ENCODE data around the gene HOXD10. TPM values are rescaled to one million over a fixed set of nuclear protein-coding genes. Genes with fewer than 3 reads are reported as not detected.
A peak's percentile ranks its signal among the peaks of the same experiment; 100 is the strongest.

HOXD10 gene
- total RNA-seq, 1 donor = 58.7 TPM

- H3K4me3 ChIP-seq (ENCODE audit: low read depth, low read length) = no peak overlapping the region
- DNase-seq (ENCODE audit: low read depth) = no peak
- TF ChIP-seq CTCF (IDR thresholded peaks at IDR 0.05; ENCODE audit: insufficient read depth, low read depth, low read length) = no peak
These were observed 29.1 kb upstream of the HOXD10 start for GRCh38 chr2:176087330-176088047.

- peak; percentile 41 for DNase-seq (ENCODE audit: low read depth)
- peak overlapping the region; percentile 39 for H3K4me3 ChIP-seq (ENCODE audit: low read depth, low read length)
- peak; percentile 80 for TF ChIP-seq CTCF (IDR thresholded peaks at IDR 0.05; ENCODE audit: insufficient read depth, low read depth, low read length)
These were observed 28.3 kb upstream of the HOXD10 start for GRCh38 chr2:176088048-176088936.

- no peak for TF ChIP-seq CTCF (IDR thresholded peaks at IDR 0.05; ENCODE audit: insufficient read depth, low read depth, low read length)
- H3K4me3 ChIP-seq (ENCODE audit: low read depth, low read length) = no peak overlapping the region
- no peak for DNase-seq (ENCODE audit: low read depth)
These were observed 27.4 kb upstream of the HOXD10 start for GRCh38 chr2:176088937-176089842.

GRCh38 chr2:176089843-176090395 is 26.7 kb upstream of the HOXD10 start:
- TF ChIP-seq CTCF (IDR thresholded peaks at IDR 0.05; ENCODE audit: insufficient read depth, low read depth, low read length) = no peak
- DNase-seq (ENCODE audit: low read depth) = no peak
- no peak overlapping the region for H3K4me3 ChIP-seq (ENCODE audit: low read depth, low read length)

- H3K4me3 ChIP-seq (ENCODE audit: low read depth, low read length) = no peak overlapping the region
- TF ChIP-seq CTCF (IDR thresholded peaks at IDR 0.05; ENCODE audit: insufficient read depth, low read depth, low read length) = no peak
- no peak for DNase-seq (ENCODE audit: low read depth)
These were observed 25.7 kb upstream of the HOXD10 start for GRCh38 chr2:176090862-176091261.

Measured in fibroblast of villous mesenchyme (primary cell).